Measurements from ENCODE around the gene SLC43A2.
A peak's percentile ranks its signal among the peaks of the same experiment; 100 is the strongest.

SLC43A2 gene

DNA sequence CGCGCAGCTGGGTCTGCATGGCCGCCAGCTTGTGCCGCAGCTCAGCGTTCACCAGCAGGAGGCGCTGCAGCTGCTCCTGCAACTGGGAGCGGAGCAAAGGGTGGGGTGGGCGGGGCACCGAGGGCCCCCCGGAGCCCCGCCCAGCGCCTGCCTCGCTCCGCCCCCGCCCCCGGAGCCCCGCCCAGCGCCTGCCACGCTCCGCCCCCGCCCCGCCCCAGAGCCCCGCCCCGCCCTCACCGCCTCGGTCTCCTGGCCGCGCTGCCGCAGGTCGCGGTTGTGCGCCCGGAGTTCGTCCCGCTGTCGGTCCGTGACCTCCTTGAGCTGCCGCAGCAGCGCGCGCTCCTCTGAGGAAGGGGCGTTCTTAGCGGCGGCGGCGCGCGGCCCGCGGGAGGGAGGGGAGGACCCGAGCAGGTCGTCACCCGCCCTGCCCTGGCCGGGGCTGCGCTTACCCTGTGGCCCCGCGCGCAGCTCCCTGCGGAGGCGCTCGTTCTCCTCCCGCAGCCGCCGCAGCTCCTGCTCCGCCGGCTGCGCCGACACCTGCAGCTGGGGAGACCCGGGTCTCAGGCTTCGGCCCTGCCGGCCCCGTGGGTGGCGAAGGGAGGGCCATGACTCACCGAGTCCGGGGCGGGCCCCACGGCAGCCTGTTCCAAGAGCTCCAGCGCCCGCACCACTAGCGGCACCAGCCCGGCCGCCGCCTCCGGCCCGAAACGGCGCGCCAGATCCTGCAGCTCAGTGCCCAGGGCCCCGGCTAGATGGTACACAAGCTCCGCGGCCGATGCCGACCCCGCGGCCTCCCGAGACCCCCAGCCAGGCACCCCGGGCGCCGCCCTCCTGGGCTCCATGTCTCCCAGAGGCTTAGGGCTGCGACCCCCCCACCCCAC is 20.6 kb upstream of the SLC43A2 start:
- peak; percentile 67 to 94 for DNase-seq (ENCODE audit: low read depth in 1 of 2, low spot score in 1 of 2)
- in situ Hi-C loops (cut with HindIII; ENCODE audit: low pct_unique_long_range_greater_than_20kb, low sequenced_read_pairs): no loop called here
- no peak for TF ChIP-seq JUND (IDR thresholded peaks at IDR 0.05; ENCODE audit: low read depth)

DNA sequence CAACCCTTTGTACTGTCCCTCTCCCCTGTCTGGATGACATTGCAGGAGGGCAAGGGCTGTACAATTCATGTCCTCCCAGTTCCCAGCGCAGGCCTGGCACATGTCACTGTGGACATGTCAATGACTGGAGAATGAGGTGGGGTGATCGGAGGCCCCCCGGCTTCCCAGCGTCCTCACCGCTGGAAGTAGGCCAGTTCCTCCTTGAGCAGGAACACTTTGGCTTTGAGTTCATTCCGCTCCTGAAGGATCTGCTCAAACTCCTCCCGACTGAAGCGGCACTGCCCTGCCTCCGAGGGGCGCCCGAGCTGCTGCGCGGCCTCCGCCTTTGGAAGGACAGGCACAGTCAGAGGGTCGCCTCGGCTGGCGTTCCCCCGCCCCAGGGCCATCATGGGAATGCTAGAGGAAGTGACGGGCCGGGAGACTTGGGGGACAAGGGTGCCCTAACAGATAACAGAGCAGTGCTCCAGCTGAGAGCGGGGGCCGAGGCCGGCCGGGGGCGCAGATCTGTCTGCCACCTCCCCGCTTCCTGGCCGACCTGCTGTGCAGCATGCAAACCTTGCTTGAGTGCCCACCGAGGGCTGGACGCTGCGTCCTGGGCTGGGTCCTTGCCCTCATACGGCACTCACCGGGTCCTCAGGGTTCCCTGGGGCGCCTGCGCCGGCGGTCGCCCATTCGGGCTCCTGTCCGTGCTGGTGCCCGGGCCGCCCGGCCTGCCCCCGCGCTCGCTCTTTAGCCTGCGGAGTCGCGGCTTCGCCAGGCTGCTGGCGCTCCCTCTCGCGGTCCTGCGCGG is 19.7 kb upstream of the SLC43A2 start:
- DNase-seq (ENCODE audit: low read depth in 1 of 2, low spot score in 1 of 2): no peak
- in situ Hi-C loops (cut with HindIII; ENCODE audit: low pct_unique_long_range_greater_than_20kb, low sequenced_read_pairs): no loop called here

DNA sequence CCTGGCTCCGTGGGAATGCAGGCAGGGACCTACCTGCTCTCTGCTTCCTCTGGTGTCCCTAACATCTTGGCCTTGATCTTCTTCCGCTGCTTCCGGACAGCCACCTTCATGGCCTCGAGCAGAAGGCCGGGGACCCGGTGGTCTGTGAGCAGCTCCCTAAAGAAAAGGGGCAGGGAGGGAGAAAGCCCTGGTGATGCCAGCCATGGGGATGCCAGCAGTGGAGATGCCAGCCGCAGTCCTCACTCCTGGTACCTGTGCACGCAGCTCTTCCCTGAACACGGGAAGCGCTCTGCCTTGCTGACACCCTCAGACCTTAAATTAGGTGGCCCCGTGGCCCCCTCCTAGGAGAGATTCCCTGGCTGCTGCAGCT is 19.2 kb upstream of the SLC43A2 start:
- in situ Hi-C loops (cut with HindIII; ENCODE audit: low pct_unique_long_range_greater_than_20kb, low sequenced_read_pairs): no loop called here
- DNase-seq (ENCODE audit: low read depth in 1 of 2, low spot score in 1 of 2): no peak
- no peak for TF ChIP-seq JUND (IDR thresholded peaks at IDR 0.05; ENCODE audit: low read depth)

More for the DNA sequence above, 19.7 kb upstream of the SLC43A2 start:
- TF ChIP-seq JUND (IDR thresholded peaks at IDR 0.05; ENCODE audit: low read depth): no peak

DNA sequence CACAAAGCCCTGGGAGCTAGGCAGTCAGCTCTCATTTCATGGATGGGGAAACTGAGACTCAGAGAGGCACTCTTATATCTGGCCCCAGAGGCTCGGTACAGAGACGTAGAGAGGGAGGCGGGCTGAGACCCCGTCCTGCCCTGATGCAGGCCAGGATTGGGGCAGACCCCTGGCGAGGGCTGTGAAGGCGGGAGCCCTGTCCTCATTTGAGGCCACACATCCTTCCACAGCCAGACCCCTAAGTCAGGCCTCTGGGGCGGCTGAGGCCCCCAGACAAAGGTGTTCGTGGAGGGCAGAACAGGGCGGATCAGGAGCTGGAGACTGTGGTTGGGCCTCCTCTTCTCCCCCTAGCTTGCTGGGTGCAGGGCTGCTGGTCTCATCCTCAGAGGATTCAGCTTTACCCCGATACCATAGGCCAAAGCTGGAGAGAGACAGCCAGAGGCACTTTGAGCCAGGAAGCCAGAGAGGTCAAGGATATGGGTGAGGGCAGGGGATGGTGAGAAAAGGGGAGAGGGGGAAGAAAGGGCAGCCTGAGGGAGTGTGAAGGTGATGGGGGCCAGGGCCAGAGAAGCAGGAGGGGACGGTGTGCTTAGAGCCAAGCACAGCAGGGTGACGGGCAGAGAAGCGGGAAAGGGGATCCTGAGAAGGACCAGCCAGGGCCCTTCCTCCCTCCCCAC is 17.7 kb upstream of the SLC43A2 start:
- in situ Hi-C loops (cut with HindIII; ENCODE audit: low pct_unique_long_range_greater_than_20kb, low sequenced_read_pairs): no loop called here
- DNase-seq (ENCODE audit: low read depth in 1 of 2, low spot score in 1 of 2): no peak
- TF ChIP-seq JUND (IDR thresholded peaks at IDR 0.05; ENCODE audit: low read depth): no peak

DNA sequence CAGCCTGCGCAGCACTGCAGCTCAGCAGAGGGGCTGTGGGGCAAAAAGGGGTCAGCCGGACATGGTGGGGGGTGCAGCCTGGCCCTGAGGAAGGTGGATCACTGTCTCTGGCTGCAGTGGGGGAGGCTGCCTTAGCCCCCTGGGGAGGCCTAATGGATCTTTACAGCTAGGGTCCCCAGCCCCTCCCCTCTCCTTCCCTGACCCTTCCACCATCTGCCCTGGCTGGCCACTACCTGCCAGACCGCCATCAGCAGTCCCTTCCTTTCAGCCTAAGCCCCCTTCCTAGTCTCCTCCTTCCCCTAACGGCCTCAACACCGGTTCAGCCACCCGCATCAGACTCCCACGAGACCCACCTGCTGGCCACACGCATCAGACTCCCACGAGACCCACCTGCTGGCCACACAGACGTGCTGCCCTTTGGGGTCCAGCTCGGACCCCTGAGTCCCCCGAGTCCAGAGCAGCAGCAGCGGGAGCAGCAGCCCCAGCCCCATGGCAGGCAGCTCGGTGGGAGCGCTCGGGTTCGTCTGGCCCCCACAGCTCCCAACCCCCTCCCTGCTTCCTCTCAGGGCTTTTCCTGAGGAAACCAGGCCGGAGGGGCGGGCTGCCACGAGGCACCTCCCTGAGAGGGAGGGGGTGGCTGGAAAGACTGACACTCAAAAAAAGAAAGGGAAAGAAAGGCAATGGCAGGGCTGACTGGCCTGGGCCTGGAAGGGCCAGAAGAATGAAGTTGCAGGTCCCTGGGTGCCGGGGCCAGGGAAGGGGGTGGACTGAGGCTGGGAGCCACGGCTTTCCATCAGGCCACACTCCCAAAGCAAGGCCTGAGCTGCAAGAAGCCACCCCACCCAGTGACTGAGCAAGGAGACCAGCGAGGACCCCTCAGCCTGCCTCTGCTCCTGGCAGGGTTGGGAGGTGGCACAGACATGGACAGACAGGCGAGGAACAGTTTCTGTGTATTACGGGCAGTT is 16.9 kb upstream of the SLC43A2 start, which contains the start of gene SCARF1:
TSS of gene SCARF1 (minus strand) at position 526 of the 965 bp plus-strand sequence. CDS start at position 491, 35 bp downstream.
- in situ Hi-C loops (cut with HindIII; ENCODE audit: low pct_unique_long_range_greater_than_20kb, low sequenced_read_pairs): no loop called here
- no peak for TF ChIP-seq JUND (IDR thresholded peaks at IDR 0.05; ENCODE audit: low read depth)
- DNase-seq (ENCODE audit: low read depth in 1 of 2, low spot score in 1 of 2): no peak

DNA sequence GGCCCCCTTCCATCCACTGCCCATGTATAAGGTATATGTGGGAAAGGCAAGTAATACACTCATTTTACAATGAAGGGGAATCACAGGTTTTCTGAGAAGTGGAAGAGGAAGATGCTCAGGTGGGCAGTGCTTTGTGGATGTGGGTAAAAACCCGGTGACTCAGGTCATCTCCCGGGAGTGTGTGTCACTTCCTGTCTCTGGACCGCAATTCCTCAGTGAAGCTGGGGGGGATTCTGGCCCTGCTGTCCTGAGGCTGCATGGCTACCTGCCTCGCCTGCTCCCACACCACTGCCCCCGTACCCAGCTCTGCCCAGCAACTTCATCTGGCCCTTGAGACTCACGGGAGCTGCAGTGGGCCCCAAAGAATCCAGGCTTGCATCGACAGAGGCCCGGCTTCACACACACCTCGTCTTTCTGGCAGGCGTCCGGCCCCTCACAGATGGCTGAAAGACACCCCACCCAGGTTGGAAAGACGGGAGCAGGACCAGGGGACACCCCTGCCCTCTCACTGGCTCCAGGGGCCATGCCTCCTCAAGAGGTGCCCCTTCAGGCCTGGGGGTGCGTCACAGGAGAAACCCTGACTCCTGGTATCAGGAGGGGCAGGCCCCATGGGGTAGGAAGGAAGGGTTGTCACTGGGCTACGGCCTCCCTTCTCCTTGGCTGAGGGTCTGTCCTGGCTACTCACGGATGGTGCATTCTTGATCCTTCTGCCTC is 16.0 kb upstream of the SLC43A2 start:
- in situ Hi-C loops (cut with HindIII; ENCODE audit: low pct_unique_long_range_greater_than_20kb, low sequenced_read_pairs): no loop called here
- DNase-seq (ENCODE audit: low read depth in 1 of 2, low spot score in 1 of 2): no peak
- TF ChIP-seq JUND (IDR thresholded peaks at IDR 0.05; ENCODE audit: low read depth): no peak

DNA sequence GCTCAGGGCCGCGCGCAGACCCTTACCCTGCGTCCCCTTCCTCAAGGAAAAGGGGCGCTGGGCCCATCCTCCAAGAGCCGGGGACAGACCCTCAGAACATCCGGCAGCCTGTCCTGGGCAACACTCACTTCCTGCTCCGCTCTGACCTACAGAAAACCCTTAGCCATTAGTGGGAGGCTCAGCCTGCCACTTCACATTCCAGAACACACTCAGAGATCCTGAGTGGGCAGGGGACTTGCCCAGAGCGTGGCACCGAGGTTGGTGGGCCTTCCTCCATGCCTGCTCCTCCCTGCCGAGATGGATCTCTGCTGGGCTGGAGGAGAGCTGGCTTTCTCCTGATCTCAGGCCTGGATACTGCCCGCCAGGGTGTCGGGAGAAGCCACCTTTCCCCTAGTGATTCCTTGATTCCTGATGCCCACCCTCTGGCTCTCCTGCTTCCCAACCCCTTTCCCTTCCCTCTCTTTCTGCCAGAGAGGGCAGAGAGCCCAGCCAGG is 15.4 kb upstream of the SLC43A2 start:
- no peak for TF ChIP-seq JUND (IDR thresholded peaks at IDR 0.05; ENCODE audit: low read depth)
- DNase-seq (ENCODE audit: low read depth in 1 of 2, low spot score in 1 of 2): no peak
- in situ Hi-C loops (cut with HindIII; ENCODE audit: low pct_unique_long_range_greater_than_20kb, low sequenced_read_pairs): no loop called here

DNA sequence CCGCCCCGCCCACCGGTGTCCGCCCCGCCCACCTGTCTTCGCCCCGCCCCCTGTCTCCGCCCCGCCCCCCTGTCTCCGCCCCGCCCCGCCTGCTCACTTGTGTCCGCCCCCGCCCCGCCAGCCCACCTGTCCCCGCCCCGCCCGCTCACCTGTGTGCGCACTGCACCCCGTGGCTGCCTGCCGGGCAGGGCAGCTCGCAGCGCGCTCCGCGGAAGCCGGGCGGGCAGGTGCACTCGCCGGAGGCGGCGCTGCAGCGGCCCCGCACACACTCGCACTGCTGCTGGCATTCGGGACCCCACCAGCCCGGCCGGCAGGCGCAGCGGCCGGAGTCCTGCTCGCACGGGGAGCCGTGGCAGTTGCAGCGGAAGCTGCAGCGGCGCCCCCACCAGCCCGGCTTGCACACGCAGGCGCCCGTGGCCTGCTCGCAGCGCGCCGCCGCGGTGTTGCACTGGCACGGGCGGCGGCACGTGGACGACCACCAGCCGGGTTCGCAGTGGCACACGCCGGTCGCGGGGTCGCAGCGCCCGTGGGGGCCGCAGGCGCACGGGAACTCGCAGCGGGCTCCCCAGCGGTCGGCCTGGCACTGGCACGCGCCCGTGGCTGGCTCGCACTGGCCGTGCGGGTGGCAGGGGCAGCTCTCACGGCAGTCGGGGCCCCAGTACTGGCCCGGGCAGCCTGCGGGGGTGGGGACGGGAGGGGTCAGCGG is 14.8 kb upstream of the SLC43A2 start:
- in situ Hi-C loops (cut with HindIII; ENCODE audit: low pct_unique_long_range_greater_than_20kb, low sequenced_read_pairs): no loop called here
- peak; percentile 82 to 88 for DNase-seq (ENCODE audit: low read depth in 1 of 2, low spot score in 1 of 2)
- no peak for TF ChIP-seq JUND (IDR thresholded peaks at IDR 0.05; ENCODE audit: low read depth)

DNA sequence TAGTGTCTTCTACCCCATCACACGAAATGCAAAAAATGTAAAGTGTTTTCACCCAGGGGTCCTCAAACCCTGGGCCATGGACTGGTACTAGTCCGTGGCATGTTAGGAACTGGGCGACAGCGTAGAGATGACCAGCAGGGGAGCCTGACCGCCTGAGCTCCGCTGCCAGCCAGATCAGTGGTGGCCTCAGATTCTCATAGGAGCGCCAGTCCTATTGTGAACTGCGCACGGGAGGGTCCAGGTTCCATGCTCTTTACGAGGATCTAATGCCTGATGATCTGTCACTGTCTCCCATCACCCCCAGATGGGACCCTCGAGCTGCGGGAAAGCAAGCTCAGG is 12.4 kb upstream of the SLC43A2 start:
- no peak for DNase-seq (ENCODE audit: low read depth in 1 of 2, low spot score in 1 of 2)
- no peak for TF ChIP-seq JUND (IDR thresholded peaks at IDR 0.05; ENCODE audit: low read depth)
- in situ Hi-C loops (cut with HindIII; ENCODE audit: low pct_unique_long_range_greater_than_20kb, low sequenced_read_pairs): no loop called here

DNA sequence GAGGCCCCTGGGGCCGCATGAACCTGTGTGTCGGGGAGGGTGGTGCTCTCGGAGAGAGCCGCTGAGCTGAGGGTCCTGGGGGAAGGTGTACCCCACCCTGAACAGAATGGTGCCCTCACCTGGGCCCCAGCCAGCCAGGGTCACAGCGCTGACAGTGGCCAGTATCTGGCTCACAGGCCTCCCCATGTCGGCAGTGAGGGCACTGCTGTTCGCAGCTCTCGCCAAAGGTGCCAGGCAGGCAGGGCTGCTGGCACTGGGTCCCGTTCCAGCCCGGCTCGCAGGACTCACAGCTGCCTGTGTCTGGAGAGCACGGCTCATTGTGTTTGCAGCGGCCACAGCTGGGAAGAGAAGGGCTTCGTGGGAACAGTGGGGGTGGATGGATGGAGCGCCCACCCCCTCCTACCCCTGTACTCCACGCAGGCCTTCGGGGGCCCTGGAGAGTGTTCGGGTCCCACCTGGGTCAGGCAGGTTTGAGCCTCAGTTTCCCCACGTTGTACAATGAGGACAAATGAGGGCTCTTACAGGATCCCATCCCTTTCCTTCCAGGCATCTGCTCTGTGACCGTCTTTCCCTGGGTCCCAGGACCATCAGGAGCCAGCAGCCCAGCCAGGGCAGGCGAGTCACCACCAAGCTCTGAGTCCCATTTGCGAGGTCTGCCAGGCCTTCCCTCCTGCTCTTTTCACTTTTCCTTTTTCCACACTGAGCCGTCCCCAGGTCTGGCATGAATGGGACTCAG is 11.9 kb upstream of the SLC43A2 start:
- DNase-seq (ENCODE audit: low read depth in 1 of 2, low spot score in 1 of 2): no peak
- in situ Hi-C loops (cut with HindIII; ENCODE audit: low pct_unique_long_range_greater_than_20kb, low sequenced_read_pairs): no loop called here
- no peak for TF ChIP-seq JUND (IDR thresholded peaks at IDR 0.05; ENCODE audit: low read depth)

Data from T47D (cell line).